ENCODE results near the gene HOXA1. TPM values are rescaled to one million over a fixed set of nuclear protein-coding genes. Genes with fewer than 3 reads are reported as not detected.
A peak's percentile ranks its signal among the peaks of the same experiment; 100 is the strongest.

The HOXA1 gene
- total and polyA plus RNA-seq, 2 of the 4 experiments (the other 2 are of a cell fraction) = 0.54 to 1.8 TPM

GRCh38 chr7:27064661-27065060 is 31.1 kb downstream of the HOXA1 start:
- Histone ChIP-seq H3K27ac (ENCODE audit: insufficient read depth, low read length) (no peak overlapping the region), H3K56ac (ENCODE audit: extremely low read depth, insufficient read depth, low read length) (no peak overlapping the region), H3K4me1 (ENCODE audit: control insufficient read depth, insufficient read depth, low read length) (0 out of 2 replicates have a peak, but pooled peaks cover 1% of the 10 kb centered on the region), H3K4me2 (ENCODE audit: low read depth, low read length) (no peak overlapping the region), H4K8ac (ENCODE audit: low read depth in 2 of 2, low read length in 2 of 2) (no peak overlapping the region), H3K9ac (ENCODE audit: low read depth, low read length) (no peak overlapping the region), H3K36me3 (ENCODE audit: control insufficient read depth, insufficient read depth, low read length) (no peaks in the 10 kb centered on the region), H2AK9ac (replicated peaks; ENCODE audit: low read depth, low read length, poor library complexity) (no peak overlapping the region), H2AFZ (replicated peaks; ENCODE audit: low read length, poor library complexity) (no peak overlapping the region), H3K79me1 (ENCODE audit: low read depth in 1 of 2, low read length in 2 of 2) (no peaks in the 10 kb centered on the region), H2BK5ac (ENCODE audit: low read depth, low read length, poor library complexity, severe bottlenecking) (no peak overlapping the region), H3K14ac (replicated peaks; ENCODE audit: low read depth, low read length) (no peak overlapping the region), H3K27me3 (ENCODE audit: control insufficient read depth, insufficient read depth, low read length) (peaks cover 1% of the 10 kb centered on the region; the same call in 1 of the 2 replicates), H3K18ac (ENCODE audit: low read depth, low read length) (no peak overlapping the region), H3K4ac (ENCODE audit: low read depth, low read length) (no peak overlapping the region), H3K4me3 (ENCODE audit: insufficient read depth, low read depth, low read length) (no peak overlapping the region), H2AK5ac (ENCODE audit: low read depth, low read length) (no peak overlapping the region), H3K9me3 (ENCODE audit: control insufficient read depth, insufficient read depth, low read length) (no peaks in the 10 kb centered on the region), H4K91ac (ENCODE audit: insufficient read depth, low read depth, low read length) (no peak overlapping the region), H3K23ac (ENCODE audit: low read depth, low read length) (no peak overlapping the region), H3K9me1 (ENCODE audit: insufficient read depth, low read length) (no peaks in the 10 kb centered on the region), H4K5ac (ENCODE audit: low read depth, low read length) (no peak overlapping the region), H2BK120ac (ENCODE audit: low read depth, low read length) (no peak overlapping the region), H4K20me1 (ENCODE audit: insufficient read depth, low read length) (no peaks in the 10 kb centered on the region), H2BK20ac (ENCODE audit: low read depth, low read length) (no peak overlapping the region), H2BK15ac (ENCODE audit: low read depth, low read length) (no peak overlapping the region)
- ChIA-PET POLR2A (ENCODE audit: unreplicated experiment) (interaction anchor here (0.7 kb wide), 1 partner anchor 377 kb away, joined by 7 read pairs; no protein-coding TSS in a partner anchor), CTCF (no interaction called here)
- in situ Hi-C loops (cut with MboI; ENCODE audit: low sequenced_read_pairs) = no loop called here
- no TSS peak for BruUV-seq (replicated peaks)
- intact Hi-C loops (cut with micrococcal nuclease) = no loop called here
- WGBS, 2 experiments (ENCODE audit: extremely low coverage in 2 of 2, insufficient read length in 1 of 2) = no CpG with 5 or more reads among the region's 2 CpGs
- ATAC-seq (ENCODE audit: low read depth) (peak; percentile 35), DNase-seq (no peak)
- dilution Hi-C loops (cut with HindIII; ENCODE audit: low sequenced_read_pairs, unreplicated experiment) = no loop called here
- TF ChIP-seq POLR2A (IDR thresholded peaks at IDR 0.05; ENCODE audit: low read depth, low read length) = no peak
- no peak for TF ChIP-seq NFE2L2 (IDR thresholded peaks at IDR 0.05; ENCODE audit: low read depth, low read length)
- no peak for TF ChIP-seq SMC3 (IDR thresholded peaks at IDR 0.05; ENCODE audit: low read depth, low read length)
- no peak for TF ChIP-seq RAD21 (IDR thresholded peaks at IDR 0.05; ENCODE audit: low read length)
- no peak for TF ChIP-seq MAZ (IDR thresholded peaks at IDR 0.05; ENCODE audit: borderline replicate concordance, low read depth, low read length)
- TF ChIP-seq USF2 (IDR thresholded peaks at IDR 0.05; ENCODE audit: low read depth, low read length) = no peak
- TF ChIP-seq CTCF (conservative IDR thresholded peaks at IDR 0.05; ENCODE audit: low read depth, low read length) = no peak
- no peak for TF ChIP-seq RFX5 (IDR thresholded peaks at IDR 0.05; ENCODE audit: low read depth, low read length)
- no peak for TF ChIP-seq CHD1 (IDR thresholded peaks at IDR 0.05; ENCODE audit: low read depth, low read length)
- no peak for TF ChIP-seq CEBPB (IDR thresholded peaks at IDR 0.05; ENCODE audit: low read depth, low read length)
- TF ChIP-seq FOS (IDR thresholded peaks at IDR 0.05; ENCODE audit: low read depth, low read length) = no peak
- TF ChIP-seq MAFK (IDR thresholded peaks at IDR 0.05; ENCODE audit: low read depth, low read length) = no peak
- no peak for TF ChIP-seq BHLHE40 (IDR thresholded peaks at IDR 0.05; ENCODE audit: low read depth, low read length)
- TF ChIP-seq ELK1 (IDR thresholded peaks at IDR 0.05; ENCODE audit: borderline replicate concordance, low read depth, low read length) = no peak
- TF ChIP-seq MXI1 (IDR thresholded peaks at IDR 0.05; ENCODE audit: borderline replicate concordance, low read depth, low read length) = no peak
- TF ChIP-seq RCOR1 (IDR thresholded peaks at IDR 0.05; ENCODE audit: insufficient replicate concordance, low read length) = no peak

Measured in IMR-90 (cell line).